H1 (cell line): Measurements from ENCODE around the gene ABLIM1. TPM values are rescaled to one million over a fixed set of nuclear protein-coding genes. Genes with fewer than 3 reads are reported as not detected.

Source experiments
- MAX ChIP-seq: IDR thresholded peaks from 2 replicates; pipeline ENCODE4 v1.6.1; 2012; ENCODE audit warnings: inconsistent platforms
- NANOG ChIP-seq: IDR thresholded peaks from 2 replicates; pipeline ENCODE4 v1.6.1; 2011; ENCODE audit warnings: low read length, low read depth, mild to moderate bottlenecking, inconsistent platforms; ENCODE audit not compliant: insufficient read depth, poor library complexity, severe bottlenecking
- POLR2AphosphoS5 ChIP-seq: IDR thresholded peaks from 2 replicates; pipeline ENCODE4 v1.6.1; 2011; ENCODE audit warnings: low read depth, low read length
- RFX5 ChIP-seq: IDR thresholded peaks from 2 replicates; pipeline ENCODE4 v1.6.1; 2011; ENCODE audit warnings: low read depth, low read length, improper control_type of control experiment, borderline replicate concordance
- SUZ12 ChIP-seq: fragments of 200-600 bp; sonication (generic); IDR thresholded peaks from 2 replicates; pipeline ENCODE4 v1.6.1; 2012; ENCODE audit warnings: mild to moderate bottlenecking, inconsistent platforms, low read length, moderate library complexity, mixed read lengths
- TAF1 ChIP-seq: IDR thresholded peaks from 2 replicates; pipeline ENCODE4 v1.6.1; 2011; ENCODE audit warnings: mild to moderate bottlenecking, low read depth, low read length
- TCF12 ChIP-seq: IDR thresholded peaks from 2 replicates; pipeline ENCODE4 v1.6.1; 2011; ENCODE audit warnings: low read depth, mild to moderate bottlenecking, low read length
- polyA plus RNA-seq, 7 experiments: library from polyadenylated mRNA; depleted of rRNA in 3 of 7; stranded (reverse) in 5 of 7; unstranded in 2 of 7; fragments of >200 nt in 5 of 7; fragments of 200-250 nt in 2 of 7; gene quantifications; 1 replicate in 5 of 7; 2 replicates in 1 of 7; 4 replicates in 1 of 7; pipeline versions ENCODE4 v1.2.1 to v1.2.3, GENCODE V29; 2011 to 2013; ENCODE audit warnings: missing spikeins in 2 of 7, mixed read lengths in 2 of 7
- total RNA-seq: library from RNA; stranded (reverse); fragmentation: NEBNext Ultra II Directional; extraction: Animal tissue kit (Norgen Biotek cat#: 25700); gene quantifications from 2 replicates; pipeline ENCODE4 v1.2.1, GENCODE V29; 2021
- TF ChIP-seq, protein P1 (sequence below): IDR thresholded peaks from 2 replicates; pipeline ENCODE4 v1.6.1; 2012; ENCODE audit warnings: low read length, inconsistent platforms

ABLIM1 gene
- total and polyA plus RNA-seq, 2 of the 8 experiments (the other 6 are each of a cell fraction or from before 2014, with no cell fraction given), result 51.2 to 51.7 TPM

DNA sequence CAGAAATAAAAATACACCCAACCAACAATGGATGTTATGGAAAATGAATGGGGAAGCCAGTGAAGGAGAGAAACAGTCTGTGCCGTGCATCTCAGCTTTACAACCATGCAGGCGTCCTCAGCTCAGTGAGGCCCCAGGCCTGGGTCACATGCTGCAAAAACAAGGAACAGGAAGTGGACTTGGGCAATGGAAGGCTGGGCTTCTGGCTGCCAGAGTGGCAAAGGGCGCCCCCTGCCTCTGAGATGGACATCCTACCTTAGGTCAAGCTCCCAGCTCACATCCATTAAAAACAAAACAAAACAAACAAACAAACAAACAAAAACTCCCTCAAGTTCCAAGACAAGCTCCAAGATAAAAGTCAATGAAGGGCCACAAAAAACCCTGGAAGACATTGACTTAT is 199.1 kb downstream of the ABLIM1 start (continued):
- no peak for TF ChIP-seq NANOG
- TF ChIP-seq TAF1, result no peak
- TF ChIP-seq TCF12, result no peak
- TF ChIP-seq, protein P1, sequence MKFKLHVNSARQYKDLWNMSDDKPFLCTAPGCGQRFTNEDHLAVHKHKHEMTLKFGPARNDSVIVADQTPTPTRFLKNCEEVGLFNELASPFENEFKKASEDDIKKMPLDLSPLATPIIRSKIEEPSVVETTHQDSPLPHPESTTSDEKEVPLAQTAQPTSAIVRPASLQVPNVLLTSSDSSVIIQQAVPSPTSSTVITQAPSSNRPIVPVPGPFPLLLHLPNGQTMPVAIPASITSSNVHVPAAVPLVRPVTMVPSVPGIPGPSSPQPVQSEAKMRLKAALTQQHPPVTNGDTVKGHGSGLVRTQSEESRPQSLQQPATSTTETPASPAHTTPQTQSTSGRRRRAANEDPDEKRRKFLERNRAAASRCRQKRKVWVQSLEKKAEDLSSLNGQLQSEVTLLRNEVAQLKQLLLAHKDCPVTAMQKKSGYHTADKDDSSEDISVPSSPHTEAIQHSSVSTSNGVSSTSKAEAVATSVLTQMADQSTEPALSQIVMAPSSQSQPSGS, result no peak
- no peak for TF ChIP-seq POLR2AphosphoS5
- TF ChIP-seq RFX5, result no peak
- peak; percentile 90 for TF ChIP-seq MAX
- no peak for TF ChIP-seq SUZ12
